GM04504 (cell line): Measurements from ENCODE around the gene CCDC152.
"Not testable (repeated sequence)": the region's sequence is repeated elsewhere in the genome, so short reads cannot be mapped to it uniquely, and the experiment has no call there.

Source experiments
- DNase-seq: peaks from one replicate; pipeline ENCODE4 v3.0.0-alpha.2; 2012; ENCODE audit warnings: low read depth

The CCDC152 gene

GRCh38 chr5:42812620-42813019, 56.0 kb downstream of the CCDC152 start:
- no peak for DNase-seq

GRCh38 chr5:42813533-42813932, 56.9 kb downstream of the CCDC152 start:
- no peak for DNase-seq

GRCh38 chr5:42816546-42816945, 59.9 kb downstream of the CCDC152 start:
- DNase-seq, result not testable (repeated sequence)

DNA sequence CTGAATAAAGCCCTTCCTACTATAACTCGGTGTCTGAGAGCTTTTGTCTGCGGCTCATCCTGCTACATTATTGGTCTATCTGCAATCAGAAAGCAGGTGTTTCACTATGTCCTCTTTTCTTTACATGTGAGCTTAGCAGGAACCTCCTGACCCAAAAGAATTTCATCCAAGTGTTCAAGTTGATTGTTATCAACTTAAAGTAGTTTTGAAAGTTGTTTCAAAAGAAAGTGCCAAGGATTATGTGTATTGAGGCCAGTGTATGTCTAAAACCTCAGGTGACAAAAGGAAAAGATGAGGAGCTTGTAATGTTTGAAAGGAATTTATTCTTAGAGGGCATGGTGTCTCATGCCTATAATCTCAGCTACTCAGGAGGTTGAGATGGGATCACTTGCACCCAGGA, 63.1 kb downstream of the CCDC152 start:
- no peak for DNase-seq

DNA sequence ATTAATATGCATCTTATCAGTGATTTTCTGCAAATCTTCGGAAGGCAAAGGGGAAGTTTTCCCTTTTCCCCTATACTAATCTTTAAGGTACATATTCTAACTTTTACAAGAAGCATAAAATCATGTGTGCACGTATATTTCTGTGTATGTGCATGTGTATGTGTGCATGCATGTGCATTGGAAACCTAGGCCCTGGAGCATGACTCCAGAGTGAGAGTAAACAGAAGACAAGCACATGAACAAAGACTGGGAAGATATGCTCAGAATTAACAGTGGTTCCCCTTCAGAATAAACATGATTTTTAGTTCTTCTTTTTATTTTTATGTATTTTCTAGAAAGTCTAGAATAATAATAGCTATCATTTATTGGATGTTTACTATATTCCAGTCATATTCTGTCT, 65.9 kb downstream of the CCDC152 start:
- no peak for DNase-seq

DNA sequence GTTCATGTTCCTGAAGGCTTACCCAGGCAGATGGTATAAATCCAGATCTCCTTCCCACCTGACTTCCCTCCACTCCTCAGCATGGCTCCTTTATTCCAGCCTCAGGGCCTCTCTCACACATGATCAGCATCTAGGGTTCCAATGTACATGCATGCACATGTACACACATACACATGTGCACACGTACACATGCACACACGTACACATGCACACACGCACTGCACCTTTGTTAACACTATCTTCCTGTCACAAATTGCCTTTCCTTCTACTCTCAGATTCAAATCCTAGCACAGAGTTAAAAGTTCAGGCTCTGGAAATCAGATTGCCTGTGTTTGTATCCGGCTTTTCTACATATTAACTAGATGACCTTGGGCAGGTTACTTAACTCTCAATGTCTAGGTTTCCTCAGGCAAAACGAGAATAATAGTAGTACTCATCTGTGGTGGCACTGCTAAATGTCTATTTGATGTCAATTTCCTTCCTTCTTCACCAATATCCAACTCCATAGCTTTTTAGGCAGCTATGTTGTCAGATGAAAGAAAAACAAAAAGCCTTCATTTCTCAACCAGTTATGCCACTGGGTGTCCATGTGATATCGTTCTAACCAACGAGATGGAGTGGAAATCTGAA, 67.8 kb downstream of the CCDC152 start:
- no peak for DNase-seq

DNA sequence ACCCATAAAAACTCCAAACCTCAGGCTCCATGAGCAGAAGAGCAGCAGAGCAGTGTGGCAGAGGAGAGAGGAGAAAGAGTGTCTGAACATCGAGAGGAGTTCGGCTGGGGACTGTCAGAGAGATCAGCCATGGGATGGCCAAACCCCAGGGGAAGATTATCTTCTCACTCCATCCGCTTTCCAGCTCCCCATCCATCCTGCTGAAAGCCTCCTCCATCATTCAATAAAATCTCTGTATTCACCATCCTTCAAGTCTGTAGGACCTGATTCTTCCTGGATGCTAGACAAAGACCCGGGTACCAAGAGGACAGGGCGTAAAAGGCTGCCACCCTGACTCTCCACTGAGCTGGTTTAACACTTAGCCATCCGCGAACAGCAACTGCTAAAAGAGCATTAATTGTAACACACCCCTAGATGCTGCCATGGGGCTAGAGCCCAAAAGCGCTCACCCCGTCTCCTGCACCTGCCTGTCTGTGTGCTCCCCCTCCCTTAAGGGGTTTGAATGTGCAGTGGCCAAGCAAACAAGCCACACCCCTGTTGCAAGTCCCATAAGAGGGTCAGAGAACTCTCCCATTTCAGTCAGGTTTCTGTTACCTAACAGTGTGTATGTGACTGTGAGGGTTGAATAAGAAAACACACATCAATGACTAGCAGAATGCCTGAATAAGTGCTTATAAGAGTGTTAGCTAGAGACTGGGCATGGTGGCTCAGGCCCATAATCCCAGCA, 69.0 kb downstream of the CCDC152 start:
- DNase-seq, result no peak

DNA sequence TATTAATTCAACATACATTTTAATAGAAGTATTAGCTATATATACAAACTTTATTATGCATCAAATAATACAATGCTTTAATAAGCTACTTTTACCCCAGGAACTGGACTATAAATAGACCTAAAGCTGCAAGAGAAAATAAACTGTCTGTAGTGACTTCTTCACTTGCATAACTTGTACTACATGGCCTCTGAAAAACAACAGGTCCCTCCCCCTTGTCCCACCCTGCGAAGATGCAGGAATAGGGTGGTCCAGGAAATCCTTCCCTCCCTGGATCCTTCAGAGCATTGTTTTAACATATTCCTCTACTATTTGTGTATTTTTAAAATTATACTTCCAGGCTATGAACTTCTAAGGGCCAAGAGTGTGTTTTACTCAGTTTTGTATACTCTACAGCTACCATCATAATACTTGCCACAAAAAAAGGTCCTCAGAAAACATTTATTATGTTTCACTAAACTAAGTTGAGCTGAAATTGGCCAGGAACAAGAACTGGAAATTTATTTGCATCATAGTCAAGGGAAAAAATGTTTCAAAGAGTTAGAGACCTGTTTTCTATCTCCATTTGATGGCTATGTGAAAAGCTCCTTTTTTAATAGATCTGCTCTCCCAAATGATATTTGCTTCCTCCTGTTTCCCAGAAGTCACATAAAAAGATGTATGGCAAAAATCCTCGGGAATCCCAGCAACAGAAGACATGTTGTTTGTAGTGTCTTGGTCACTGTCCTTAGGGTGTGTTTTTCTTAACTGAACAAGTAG, 70.3 kb downstream of the CCDC152 start:
- no peak for DNase-seq

- DNase-seq, result no peak
Measured at GRCh38 chr5:42828671-42829070, 72.1 kb downstream of the CCDC152 start.

- DNase-seq, result no peak
Measured at GRCh38 chr5:42830924-42831323, 74.3 kb downstream of the CCDC152 start.

DNA sequence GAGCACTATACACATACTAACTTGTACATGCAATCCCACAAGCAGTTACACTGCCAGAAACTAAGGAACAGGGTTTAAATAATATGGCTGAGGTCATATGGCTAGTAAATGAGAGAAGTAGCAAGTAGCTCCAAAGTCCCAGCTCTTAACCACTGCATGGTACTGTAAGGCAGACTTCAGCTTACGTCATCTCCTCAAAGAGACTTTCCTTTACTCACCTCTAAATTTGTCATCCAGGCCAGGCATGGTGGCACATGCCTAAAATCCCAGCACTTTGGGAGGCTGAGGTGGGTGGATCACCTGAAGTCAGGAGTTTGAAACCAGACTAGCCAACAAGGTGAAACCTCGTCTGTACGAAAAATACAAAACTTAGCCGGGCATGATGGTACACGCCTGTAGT, 75.4 kb downstream of the CCDC152 start:
- no peak for DNase-seq

DNA sequence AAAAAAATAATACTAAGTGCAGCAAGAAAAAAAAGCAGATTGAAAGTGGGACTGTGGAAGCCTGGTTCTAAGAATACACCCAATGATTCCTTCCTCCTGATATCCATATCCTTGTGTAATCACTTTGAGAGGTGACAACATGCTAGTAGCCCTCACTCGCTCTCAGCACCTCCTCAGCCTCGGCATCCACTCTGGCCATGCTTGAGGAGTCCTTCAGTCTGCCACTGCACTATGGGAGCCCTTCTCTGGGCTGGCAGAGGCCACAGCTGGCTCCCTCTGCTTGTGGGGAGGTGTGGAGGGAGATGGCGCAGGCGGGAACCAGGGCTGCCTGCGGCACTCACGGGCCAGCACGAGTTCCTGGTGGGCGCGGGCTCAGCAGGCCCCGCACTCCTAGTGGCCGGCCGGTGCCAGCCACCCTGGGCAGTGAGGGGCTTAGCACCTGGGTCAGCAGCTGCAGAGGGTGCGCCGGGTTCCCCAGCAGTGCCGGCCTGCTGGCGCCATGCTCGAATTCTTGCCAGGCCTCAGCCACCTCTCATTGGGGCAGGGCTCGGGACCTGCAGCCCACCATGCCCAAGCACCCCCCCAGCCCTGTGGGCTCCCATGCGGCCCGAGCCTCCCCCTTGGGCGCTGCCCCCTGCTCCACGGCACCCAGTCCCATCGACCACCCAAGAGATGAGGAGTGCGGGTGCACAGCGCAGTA, 79.6 kb downstream of the CCDC152 start:
- DNase-seq, result no peak

DNA sequence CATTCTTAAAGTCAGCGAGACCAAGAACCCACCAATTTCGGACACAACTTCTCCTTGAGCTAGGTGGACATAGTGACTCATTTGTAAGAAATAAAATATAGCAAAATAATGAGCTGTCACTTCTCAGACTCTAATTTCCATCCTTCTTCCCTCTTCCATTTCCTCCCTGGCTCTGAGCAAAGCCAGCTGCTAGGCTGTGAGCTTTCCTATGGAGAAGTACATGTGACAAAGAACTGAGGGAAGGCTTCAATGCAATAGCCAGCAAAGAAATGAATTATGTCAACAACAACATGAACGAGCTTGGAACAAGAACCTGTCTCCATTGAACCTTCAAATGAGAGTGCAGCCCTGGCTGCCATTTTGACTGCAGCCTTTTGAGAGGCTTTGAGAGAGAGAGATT, 81.0 kb downstream of the CCDC152 start:
- DNase-seq, result no peak

DNA sequence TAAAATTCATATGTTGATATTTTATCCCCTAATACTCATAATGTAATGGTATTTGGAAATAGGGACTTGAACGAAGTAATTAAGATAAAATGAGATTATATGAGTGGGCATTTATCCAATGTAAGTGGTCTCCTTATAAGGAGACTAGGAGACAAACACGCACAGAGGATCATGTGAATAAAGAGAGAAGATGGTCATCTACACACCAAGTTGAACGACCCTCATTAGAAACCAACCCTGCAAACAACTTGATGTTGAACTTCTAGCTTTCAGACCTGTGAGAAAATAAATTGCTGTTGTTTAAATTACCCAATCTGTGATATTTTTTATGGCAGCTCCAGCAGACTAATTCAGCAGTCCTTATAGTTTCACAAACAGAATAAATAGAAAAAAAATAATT, 82.6 kb downstream of the CCDC152 start:
- DNase-seq, result no peak

DNA sequence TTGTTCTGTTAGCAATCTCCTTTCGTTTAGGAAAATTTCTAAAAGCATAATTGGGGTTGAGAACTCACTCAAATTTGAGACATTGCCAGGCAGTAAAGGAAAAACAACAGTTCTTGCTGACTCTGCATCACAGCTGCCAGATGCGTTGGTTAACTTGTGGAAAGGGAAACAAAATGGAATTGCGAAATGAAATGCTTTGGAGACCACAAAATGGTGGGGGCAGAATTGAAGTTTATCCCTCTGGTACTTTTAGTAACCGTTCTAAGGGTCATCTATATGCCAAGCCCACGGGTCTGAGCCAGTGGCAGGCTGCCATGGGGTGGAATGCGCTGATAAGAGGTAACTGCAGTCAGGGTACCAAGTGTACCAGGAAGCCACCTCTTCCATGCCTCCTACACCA, 83.7 kb downstream of the CCDC152 start:
- peak; percentile 55 for DNase-seq

GRCh38 chr5:42840842-42841567, 84.4 kb downstream of the CCDC152 start:
- DNase-seq, result no peak

DNA sequence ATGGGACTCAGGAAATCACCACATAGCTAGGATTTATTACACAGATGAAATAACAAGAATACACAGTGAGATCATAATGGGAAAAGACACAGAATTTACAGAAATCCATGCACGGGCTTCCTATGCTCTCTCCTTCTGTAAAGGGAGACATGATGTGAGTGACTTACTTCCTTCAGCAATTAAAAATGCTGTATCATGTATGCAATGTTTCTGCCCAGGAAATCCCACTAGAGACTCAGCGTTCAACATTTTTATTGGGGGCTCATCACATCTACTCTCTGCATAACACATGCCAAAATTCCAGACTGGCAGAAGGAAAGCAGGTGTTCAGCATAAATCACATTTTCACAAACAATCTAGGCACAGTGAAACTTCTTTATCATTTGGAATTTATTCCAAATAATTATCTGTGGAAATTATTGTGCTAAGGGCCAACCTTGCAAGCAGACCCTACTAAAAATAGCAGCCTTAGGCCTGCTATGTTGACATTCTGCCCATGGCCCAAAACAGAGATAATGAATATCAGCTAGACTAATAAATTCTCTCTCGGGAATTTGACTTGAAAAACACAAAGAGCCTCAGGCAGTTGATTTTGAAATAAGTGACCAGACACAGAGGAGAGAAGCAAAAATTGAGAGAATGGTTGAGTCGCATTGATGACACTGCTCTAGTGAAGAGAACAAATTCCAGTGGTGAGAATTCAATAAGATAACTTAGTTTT, 86.5 kb downstream of the CCDC152 start:
- DNase-seq, result no peak

DNA sequence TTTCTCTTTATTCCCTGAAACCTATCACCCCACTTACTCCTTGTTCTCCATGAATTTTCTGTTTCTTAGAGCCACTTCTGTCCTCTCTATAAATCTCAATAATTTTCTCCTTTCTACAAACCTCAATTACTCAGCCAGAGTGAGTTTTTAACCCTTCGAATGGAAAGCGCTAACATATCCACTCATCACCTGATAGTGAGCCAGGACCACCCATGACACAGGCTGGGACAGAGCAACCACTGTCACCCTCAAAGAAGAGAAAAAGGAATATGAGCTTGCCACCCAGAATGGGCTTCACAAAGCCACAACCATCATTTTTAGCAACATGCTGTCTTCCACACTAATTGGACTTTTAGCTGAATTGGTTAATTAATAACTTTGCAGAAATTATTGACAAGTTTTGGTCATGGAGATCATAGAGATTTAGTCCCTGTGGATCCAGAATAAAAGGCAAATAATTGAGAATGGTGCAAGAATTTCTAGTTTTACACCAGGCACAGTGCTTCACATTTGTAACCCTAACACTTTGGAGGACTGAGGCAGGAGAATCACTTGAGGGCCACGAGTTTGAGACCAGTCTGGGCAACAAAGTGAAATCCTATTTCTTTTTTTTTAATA, 87.2 kb downstream of the CCDC152 start:
- no peak for DNase-seq

GRCh38 chr5:42844408-42844807, 87.8 kb downstream of the CCDC152 start:
- DNase-seq, result not testable (repeated sequence)

DNA sequence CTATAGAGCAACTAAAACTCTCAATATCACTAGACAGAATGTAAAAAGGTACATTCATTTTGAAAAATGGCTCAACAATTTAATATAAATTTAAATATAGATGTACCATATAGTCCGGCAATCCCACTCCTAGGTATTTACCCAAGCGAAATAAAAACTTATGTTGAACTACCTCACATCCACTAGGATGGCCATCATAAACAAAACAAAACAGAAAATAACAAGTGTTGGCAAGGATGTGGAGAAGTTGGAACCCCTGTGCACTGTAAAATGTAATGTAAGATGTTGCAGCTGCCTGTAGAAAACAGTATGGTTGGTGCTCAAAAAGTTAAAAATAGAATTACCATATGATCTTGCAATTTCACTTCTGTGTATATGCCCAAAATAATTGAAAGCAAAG, 91.9 kb downstream of the CCDC152 start:
- no peak for DNase-seq

DNA sequence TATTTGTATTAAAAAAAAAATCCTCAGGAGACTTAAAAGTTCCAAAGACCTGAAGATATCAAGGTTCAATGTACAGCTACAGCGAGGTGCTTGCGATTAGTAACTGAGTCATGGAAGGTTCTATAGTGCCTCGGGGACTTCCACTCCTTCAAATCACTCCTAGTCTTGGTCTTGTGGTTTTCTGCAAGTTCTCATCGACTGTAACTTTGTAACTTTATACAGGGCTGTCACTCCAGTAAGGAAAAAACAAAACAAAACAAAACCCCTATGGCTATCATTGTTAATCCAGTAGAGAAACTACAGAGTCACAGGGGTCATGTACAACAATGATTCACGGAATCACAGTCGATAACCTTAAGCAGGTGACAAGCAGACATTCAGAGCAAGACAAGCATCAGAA, 94.9 kb downstream of the CCDC152 start:
- DNase-seq, result no peak
